Progenitor cell of endocrine pancreas (in vitro differentiated cells): ENCODE measurements around the gene TMC3. TPM values are rescaled to one million over a fixed set of nuclear protein-coding genes. Genes with fewer than 3 reads are reported as not detected.
A peak's percentile ranks its signal among the peaks of the same experiment; 100 is the strongest.

Source experiments
- DNase-seq: peaks from one replicate; pipeline ENCODE4 v3.0.0; 2021; ENCODE audit warnings: low spot score; ENCODE audit not compliant: unreplicated experiment
- H3K27ac Mint-ChIP-seq: 2 replicates; pipeline ENCODE4 v1.8.0; 2021; ENCODE audit warnings: mild to moderate bottlenecking, moderate library complexity, mixed read lengths
- H3K27me3 Mint-ChIP-seq: 2 replicates; pipeline ENCODE4 v1.8.0; 2021; ENCODE audit warnings: mixed read lengths
- H3K36me3 Mint-ChIP-seq: 2 replicates; pipeline ENCODE4 v1.8.0; 2022; ENCODE audit warnings: mixed read lengths; ENCODE audit not compliant: insufficient read depth
- H3K4me1 Mint-ChIP-seq: 2 replicates; pipeline ENCODE4 v1.8.0; 2021; ENCODE audit warnings: low read depth, mixed read lengths
- H3K4me3 Mint-ChIP-seq: 2 replicates; pipeline ENCODE4 v1.8.0; 2021; ENCODE audit warnings: low read depth, mild to moderate bottlenecking, moderate library complexity, mixed read lengths
- H3K9me3 Mint-ChIP-seq: 2 replicates; pipeline ENCODE4 v1.8.0; 2021; ENCODE audit warnings: low read depth, mixed read lengths
- CTCF ChIP-seq: fragments of 200-600 bp; sonication (generic); IDR thresholded peaks from one replicate; pipeline ENCODE4 v1.5.0; 2021; ENCODE audit warnings: antibody characterized with exemption, mild to moderate bottlenecking; ENCODE audit not compliant: unreplicated experiment
- total RNA-seq: library from RNA; stranded (reverse); gene quantifications from 2 replicates; pipeline ENCODE4 v1.2.1, GENCODE V29; 2021

TMC3 gene
- total RNA-seq, 1 donor from 2014 or later, result 0.10 TPM

GRCh38 chr15:81336568-81336967, 37.4 kb downstream of the TMC3 start:
- Mint-ChIP-seq H3K27me3 (peaks cover 15% of the 10 kb centered on the region), H3K27ac (no peak overlapping the region), H3K36me3 (peaks cover 2% of the 10 kb centered on the region), H3K4me3 (no peak overlapping the region), H3K4me1 (peaks cover 13% of the 10 kb centered on the region), H3K9me3 (no peaks in the 10 kb centered on the region)
- no peak for DNase-seq
- TF ChIP-seq CTCF, result peak; percentile 23

DNA sequence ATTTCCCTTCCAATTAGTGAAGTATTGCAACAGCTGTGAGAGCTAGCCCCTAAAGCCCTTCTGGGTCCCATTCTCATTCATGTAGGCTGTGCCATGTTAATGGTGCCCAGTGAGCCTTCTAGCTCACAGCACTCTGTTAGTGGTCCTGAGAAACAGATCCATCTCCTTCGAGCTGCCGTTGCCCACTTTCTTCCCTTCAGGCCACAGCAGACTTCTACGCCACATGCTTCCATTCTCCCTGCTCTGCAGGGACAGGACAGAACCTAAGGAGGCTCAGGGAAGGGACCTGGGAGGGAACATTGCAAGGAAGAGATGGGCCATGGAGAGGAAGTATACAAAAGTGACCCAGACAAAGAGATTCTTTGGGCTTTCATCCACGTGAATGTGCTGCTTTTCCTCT, 38.4 kb downstream of the TMC3 start:
- Mint-ChIP-seq H3K27me3 (peaks cover 18% of the 10 kb centered on the region), H3K36me3 (peaks cover 2% of the 10 kb centered on the region), H3K4me3 (no peak overlapping the region), H3K9me3 (no peaks in the 10 kb centered on the region), H3K4me1 (peaks cover 21% of the 10 kb centered on the region), H3K27ac (no peak overlapping the region)
- no peak for TF ChIP-seq CTCF
- no peak for DNase-seq

- no peak for DNase-seq
- H3K9me3 Mint-ChIP-seq, result no peaks in the 10 kb centered on the region
- peaks cover 2% of the 10 kb centered on the region for H3K36me3 Mint-ChIP-seq
- H3K4me3 Mint-ChIP-seq, result no peak overlapping the region
- peaks cover 24% of the 10 kb centered on the region for H3K27me3 Mint-ChIP-seq
- H3K27ac Mint-ChIP-seq, result no peak overlapping the region
- no peak for TF ChIP-seq CTCF
- H3K4me1 Mint-ChIP-seq, result peaks cover 21% of the 10 kb centered on the region
These were observed 39.1 kb downstream of the TMC3 start for GRCh38 chr15:81334768-81335435.

DNA sequence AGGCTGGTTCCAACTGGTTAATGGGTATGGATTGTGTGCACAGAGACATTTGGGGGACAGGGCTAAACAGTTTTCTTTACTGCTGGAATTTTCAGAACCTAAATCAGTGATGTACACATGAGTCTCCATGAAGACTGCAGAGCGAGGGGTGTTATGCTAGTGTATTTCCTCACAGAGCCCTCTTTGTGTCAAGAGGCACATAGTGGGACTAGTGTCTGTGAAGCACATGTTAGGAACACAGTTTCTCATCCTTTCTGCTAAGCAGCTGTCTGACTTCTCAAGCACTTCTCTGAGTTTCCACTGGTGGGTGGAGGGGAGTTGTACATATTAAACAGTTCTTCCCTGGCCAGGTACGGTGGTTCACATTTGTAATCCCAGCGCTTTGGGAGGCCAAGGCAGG, 40.6 kb downstream of the TMC3 start:
- H3K4me1 Mint-ChIP-seq, result peaks cover 21% of the 10 kb centered on the region
- H3K4me3 Mint-ChIP-seq, result no peak overlapping the region
- TF ChIP-seq CTCF, result no peak
- no peaks in the 10 kb centered on the region for H3K9me3 Mint-ChIP-seq
- H3K36me3 Mint-ChIP-seq, result peaks cover 2% of the 10 kb centered on the region
- no peak for DNase-seq
- peaks cover 23% of the 10 kb centered on the region for H3K27me3 Mint-ChIP-seq
- no peak overlapping the region for H3K27ac Mint-ChIP-seq

DNA sequence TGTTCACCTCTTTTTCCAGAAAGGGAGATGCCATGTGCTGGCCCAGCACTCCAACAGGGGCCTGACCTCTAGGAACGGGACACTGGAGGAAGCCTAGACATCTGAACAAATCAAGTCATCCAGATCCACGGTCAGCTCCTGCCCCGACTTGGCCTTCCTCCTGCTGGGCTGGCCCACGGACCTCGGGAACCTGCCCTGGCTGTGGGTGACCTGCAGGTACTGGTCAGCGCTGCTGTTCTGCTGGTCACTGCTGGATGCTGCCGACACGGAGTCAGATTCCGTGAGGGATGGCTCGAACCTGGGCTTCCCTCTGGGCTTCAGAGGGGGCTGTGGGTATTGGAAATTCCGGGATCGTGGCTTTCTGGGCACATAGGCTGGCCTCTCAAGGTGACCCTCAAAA, 41.7 kb downstream of the TMC3 start:
- H3K27me3 Mint-ChIP-seq, result peaks cover 26% of the 10 kb centered on the region
- peak overlapping the region; percentile 65 for H3K27ac Mint-ChIP-seq
- H3K9me3 Mint-ChIP-seq, result no peaks in the 10 kb centered on the region
- H3K4me1 Mint-ChIP-seq, result peaks cover 21% of the 10 kb centered on the region
- H3K36me3 Mint-ChIP-seq, result peaks cover 2% of the 10 kb centered on the region
- no peak for DNase-seq
- H3K4me3 Mint-ChIP-seq, result no peak overlapping the region
- TF ChIP-seq CTCF, result no peak
